MCF 10A (cell line): ENCODE measurements around the gene SLC11A2. TPM values are rescaled to one million over a fixed set of nuclear protein-coding genes. Genes with fewer than 3 reads are reported as not detected.

Experiments
- BruUV-seq: library from RNA; stranded (reverse); fragments of 400-500 nt; replicated peaks from 2 replicates; lab custom pipeline; 2021; lab: Mats Ljungman, UMichigan
- CTCF ChIA-PET: fragments of 300-600 bp; sonication (Branson Sonifier 250); formaldehyde crosslinking; extraction: SDS; loops from one replicate; lab custom pipeline; 2021; ENCODE audit warnings: antibody characterized with exemption, inconsistent platforms; lab: Yijun Ruan, JAX
- POLR2A ChIA-PET: fragments of 300-600, 350-650 bp; sonication (Branson Sonifier 250); formaldehyde crosslinking; extraction: SDS; loops from one replicate; lab custom pipeline; 2020; ENCODE audit warnings: antibody characterized with exemption, inconsistent platforms; lab: Yijun Ruan, JAX
- DNase-seq: peaks from one replicate; pipeline ENCODE4 v3.0.0-alpha.2; 2018; ENCODE audit not compliant: unreplicated experiment
- H3K27ac Mint-ChIP-seq: one replicate; pipeline ENCODE4 v1.8.0; 2022; ENCODE audit warnings: mild to moderate bottlenecking, low read depth, mixed read lengths; ENCODE audit not compliant: unreplicated experiment
- H3K27me3 Mint-ChIP-seq: one replicate; pipeline ENCODE4 v1.8.0; 2022; ENCODE audit warnings: mixed read lengths; ENCODE audit not compliant: insufficient read depth, unreplicated experiment
- H3K36me3 Mint-ChIP-seq: one replicate; pipeline ENCODE4 v1.8.0; 2022; ENCODE audit warnings: mild to moderate bottlenecking, moderate library complexity, mixed read lengths; ENCODE audit not compliant: insufficient read depth, unreplicated experiment
- H3K4me1 Mint-ChIP-seq: one replicate; pipeline ENCODE4 v1.8.0; 2022; ENCODE audit warnings: mixed read lengths; ENCODE audit not compliant: insufficient read depth, unreplicated experiment
- H3K4me3 Mint-ChIP-seq: one replicate; pipeline ENCODE4 v1.8.0; 2022; ENCODE audit warnings: mild to moderate bottlenecking, moderate library complexity, mixed read lengths; ENCODE audit not compliant: unreplicated experiment
- H3K9me3 Mint-ChIP-seq: one replicate; pipeline ENCODE4 v1.8.0; 2022; ENCODE audit warnings: mixed read lengths; ENCODE audit not compliant: unreplicated experiment
- CTCF ChIP-seq: fragments of 200-600 bp; IDR thresholded peaks from one replicate; pipeline ENCODE4 v1.8.0; 2022; ENCODE audit warnings: antibody characterized with exemption, mild to moderate bottlenecking; ENCODE audit not compliant: unreplicated experiment
- intact Hi-C: fragments of 100-400 bp; cut with micrococcal nuclease; formaldehyde crosslinking; loops from 2 replicates; pipeline ENCODE4 v1.14.1; 2022
- total RNA-seq: library from RNA; stranded (reverse); gene quantifications from 2 replicates; pipeline ENCODE4 v1.2.3, GENCODE V29; 2022

Gene SLC11A2
- total RNA-seq, 1 experiment from 2014 or later, result 45.6 TPM

- ChIA-PET POLR2A (interaction anchor here (0.6 kb wide), 2 partner anchors 48 to 51 kb away, joined by 3 read pairs; partner anchors contain the start of gene CSRNP2), CTCF (interaction anchor here (0.6 to 0.8 kb wide), 2 partner anchors 59 to 349 kb away, joined by 3 to 5 read pairs; no protein-coding TSS in a partner anchor)
- H3K27me3 Mint-ChIP-seq, result no peaks in the 10 kb centered on the region
- H3K27ac Mint-ChIP-seq, result no peak overlapping the region
- H3K4me3 Mint-ChIP-seq, result no peak overlapping the region
- intact Hi-C loops, result no loop called here
- no peaks in the 10 kb centered on the region for H3K36me3 Mint-ChIP-seq
- peaks cover 15% of the 10 kb centered on the region for H3K4me1 Mint-ChIP-seq
- no peak for TF ChIP-seq CTCF
- BruUV-seq, result no TSS peak
- no peak for DNase-seq
- H3K9me3 Mint-ChIP-seq, result no peaks in the 10 kb centered on the region
Measured at GRCh38 chr12:51033048-51033447, 6.9 kb upstream of the SLC11A2 start.

- Mint-ChIP-seq H3K4me3 (peak overlapping the region; percentile 70), H3K27me3 (no peaks in the 10 kb centered on the region), H3K4me1 (peaks cover 27% of the 10 kb centered on the region), H3K9me3 (no peaks in the 10 kb centered on the region), H3K27ac (peak overlapping the region; percentile 69), H3K36me3 (no peaks in the 10 kb centered on the region)
- CTCF ChIA-PET, result interaction anchor here (0.6 to 2.7 kb wide), 11 partner anchors 13 to 1288 kb away, joined by 3 to 29 read pairs (median 3); no protein-coding TSS in a partner anchor
- peak; percentile 82 for DNase-seq
- POLR2A ChIA-PET, result interaction anchor here (0.6 to 8.5 kb wide), 26 partner anchors 9 to 523 kb away, joined by 3 to 132 read pairs (median 8); partner anchors contain the start of genes ATF1, CSRNP2, DAZAP2 and LETMD1
- intact Hi-C loops, result loop anchor here (1.0 kb wide), 2 partner anchors 203 to 263 kb away; no protein-coding TSS in a partner anchor
- no TSS peak for BruUV-seq
- no peak for TF ChIP-seq CTCF
Measured at GRCh38 chr12:51028813-51029150, 2.6 kb upstream of the SLC11A2 start.

DNA sequence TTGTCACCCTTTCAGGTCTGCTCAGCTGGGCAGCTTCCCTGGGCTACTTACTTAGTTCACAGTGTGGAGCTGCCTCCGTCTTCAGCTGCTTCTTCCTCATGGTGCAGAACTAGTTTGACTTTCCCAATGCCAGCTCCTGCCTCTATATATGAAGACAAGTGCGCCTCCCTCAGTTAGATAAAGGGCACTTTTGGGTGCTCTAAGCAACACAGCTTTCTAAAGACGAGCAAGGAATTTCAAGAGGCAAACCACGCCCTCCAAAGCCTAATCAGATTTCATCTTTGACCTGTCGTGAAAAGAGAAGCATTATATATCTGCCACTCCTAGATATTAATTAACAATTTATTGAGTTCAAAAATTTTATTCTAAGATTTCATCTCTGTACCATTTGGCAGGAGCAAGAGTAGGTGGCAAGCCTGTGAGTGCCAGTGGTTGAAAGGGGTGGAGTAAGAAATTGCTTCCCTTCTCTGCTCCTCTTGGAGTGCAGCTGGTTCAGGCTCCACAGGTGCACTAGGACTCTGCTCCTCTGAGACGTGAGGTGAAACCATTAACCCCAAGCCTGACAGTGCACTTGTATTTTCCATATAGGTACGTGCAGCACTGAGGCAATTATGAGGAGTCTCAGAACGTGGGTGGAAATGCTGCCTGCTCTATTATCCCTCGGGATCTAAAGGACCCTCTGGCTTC lies 2.1 kb upstream of the SLC11A2 start:
- Mint-ChIP-seq H3K27me3 (no peaks in the 10 kb centered on the region), H3K4me3 (peak overlapping the region; percentile 70), H3K4me1 (peaks cover 28% of the 10 kb centered on the region), H3K9me3 (no peaks in the 10 kb centered on the region), H3K36me3 (no peaks in the 10 kb centered on the region), H3K27ac (peak overlapping the region; percentile 69)
- BruUV-seq, result no TSS peak
- TF ChIP-seq CTCF, result peak; percentile 24
- ChIA-PET CTCF (interaction anchor here (0.5 to 3.0 kb wide), 29 partner anchors 9 to 1288 kb away, joined by 3 to 29 read pairs (median 4); no protein-coding TSS in a partner anchor), POLR2A (interaction anchor here (0.5 to 8.5 kb wide), 40 partner anchors 10 to 924 kb away, joined by 3 to 132 read pairs (median 4); partner anchors contain the start of genes ATF1, CSRNP2, DAZAP2 and LETMD1)
- peak; percentile 87 for DNase-seq
- intact Hi-C loops, result loop anchor here (1.0 kb wide), 2 partner anchors 203 to 263 kb away; no protein-coding TSS in a partner anchor

DNA sequence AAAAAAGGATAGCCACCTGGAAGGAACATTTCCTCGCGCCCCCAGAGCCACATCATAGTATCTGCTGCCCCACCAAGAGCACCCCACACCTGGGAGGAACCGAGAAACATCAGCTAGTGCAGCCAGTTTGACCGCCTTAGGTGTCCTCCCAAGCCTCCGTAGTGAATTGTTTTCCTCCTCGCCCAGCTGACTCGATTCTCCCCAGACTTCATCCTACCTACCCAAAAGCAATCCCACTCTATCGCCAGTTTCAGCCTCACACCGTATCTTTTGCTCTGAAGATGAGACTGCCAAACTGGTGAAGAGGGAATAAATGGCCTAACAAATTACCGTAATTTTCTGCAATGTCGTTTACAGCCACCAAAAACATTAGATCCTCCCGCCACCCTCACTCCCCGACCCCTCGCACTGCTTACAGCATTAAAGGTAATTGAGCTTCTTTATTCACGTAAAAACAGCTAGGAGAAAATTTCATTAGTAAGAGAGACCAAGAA lies 1.2 kb upstream of the SLC11A2 start:
- BruUV-seq, result no TSS peak
- intact Hi-C loops, result no loop called here
- Mint-ChIP-seq H3K4me3 (peak overlapping the region; percentile 70), H3K27me3 (no peaks in the 10 kb centered on the region), H3K4me1 (peaks cover 27% of the 10 kb centered on the region), H3K9me3 (no peaks in the 10 kb centered on the region), H3K27ac (no peak overlapping the region), H3K36me3 (no peaks in the 10 kb centered on the region)
- DNase-seq, result no peak
- ChIA-PET CTCF (interaction anchor here (0.5 to 3.0 kb wide), 22 partner anchors 8 to 1013 kb away, joined by 3 to 29 read pairs (median 4); no protein-coding TSS in a partner anchor), POLR2A (interaction anchor here (0.6 to 8.5 kb wide), 27 partner anchors 9 to 1443 kb away, joined by 3 to 132 read pairs (median 7); partner anchors contain the start of genes ATF1, CSRNP2 and LETMD1)
- no peak for TF ChIP-seq CTCF
